ENCODE data around the gene RFX7. TPM values are rescaled to one million over a fixed set of nuclear protein-coding genes. Genes with fewer than 3 reads are reported as not detected.
"Not testable (repeated sequence)": the region's sequence is repeated elsewhere in the genome, so short reads cannot be mapped to it uniquely, and the experiment has no call there.

Gene RFX7
- total RNA-seq = 4.2 and 4.9 TPM in 2 replicates

DNA sequence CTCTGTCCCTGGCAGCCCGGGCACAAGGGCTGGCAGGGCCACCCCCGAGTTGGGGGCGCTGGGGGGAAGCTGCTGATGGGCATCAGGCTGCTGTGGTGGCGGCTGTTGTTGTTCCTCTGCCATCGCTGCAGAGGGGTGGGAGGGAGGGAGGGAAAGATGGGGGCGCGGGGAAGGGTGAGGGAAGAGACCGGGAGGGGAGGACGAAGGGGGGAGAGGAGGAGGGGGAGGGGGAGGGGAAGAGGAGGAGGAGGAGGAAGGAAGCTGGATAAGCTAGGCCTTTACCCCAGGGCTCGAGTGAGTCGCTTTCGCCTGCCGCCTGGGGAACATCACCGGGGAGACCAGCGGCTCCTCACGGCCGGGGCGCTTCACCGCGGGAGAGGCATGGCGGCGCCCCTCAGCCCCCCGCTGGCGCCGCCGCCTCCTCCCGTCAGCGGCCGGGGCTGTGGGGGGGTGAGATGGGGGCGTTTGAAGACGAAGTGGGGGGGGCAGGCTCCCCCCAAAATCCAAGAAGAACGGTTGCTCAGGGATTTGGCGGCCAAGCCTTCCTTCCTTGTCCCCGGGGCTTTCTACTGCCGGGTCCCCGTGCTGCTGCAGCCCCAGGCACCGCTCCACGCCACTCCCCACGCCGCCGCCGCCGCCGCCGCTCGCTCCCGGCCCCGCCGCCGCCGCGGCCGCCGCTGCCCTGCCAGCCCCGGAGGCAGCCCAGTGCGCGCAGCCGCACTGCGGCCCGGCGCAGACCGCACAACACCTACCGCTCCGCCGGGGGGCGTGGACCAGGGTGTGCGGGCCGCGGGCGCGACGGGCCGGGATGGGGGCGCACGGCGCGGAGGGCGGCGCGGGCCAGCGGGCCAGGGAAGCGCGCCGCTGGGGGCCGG, at the start of gene RFX7:
RFX7 (minus strand) TSS at position 717 of the 875 bp plus-strand sequence; CDS start at position 123, 594 bp downstream.
- peak; percentile 35 for DNase-seq (ENCODE audit: low read depth, low spot score)

DNA sequence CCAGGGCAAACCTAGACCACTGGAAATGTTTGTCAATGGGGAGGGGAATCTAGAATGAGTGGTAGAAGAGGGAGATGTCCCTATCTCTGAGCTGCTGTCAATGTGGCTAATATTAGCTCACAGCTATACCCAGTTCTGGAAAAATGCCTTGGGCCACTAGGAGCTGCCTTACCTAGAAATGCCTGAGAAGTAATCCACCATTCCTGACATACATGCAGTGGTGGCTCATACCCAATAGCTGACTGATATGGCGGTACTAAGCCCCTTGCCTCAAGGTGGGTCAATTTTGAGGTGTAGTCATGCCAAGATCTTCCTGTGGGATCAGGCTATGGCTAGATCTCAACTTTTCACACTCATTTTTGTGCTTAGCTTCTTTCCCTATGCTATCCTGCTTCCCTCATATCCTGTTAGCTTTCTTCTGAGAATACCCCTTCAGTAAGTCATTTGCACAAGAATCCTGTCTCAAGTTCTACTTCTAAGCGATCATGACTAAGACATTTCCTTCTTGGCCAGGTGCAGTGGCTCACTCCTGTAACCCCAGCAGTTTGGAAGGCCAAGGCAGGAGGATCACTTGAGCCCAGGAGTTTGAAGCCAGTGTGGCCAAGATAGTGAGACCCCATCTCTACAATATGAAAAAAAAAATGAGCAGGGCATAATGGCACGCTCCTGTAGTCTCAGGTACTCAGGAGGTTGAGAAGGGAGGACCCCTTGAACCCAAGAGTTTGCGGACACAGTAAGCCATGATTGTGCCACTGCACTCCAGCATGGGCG, 49.1 kb upstream of the RFX7 start:
- no peak for DNase-seq (ENCODE audit: low read depth, low spot score)

DNA sequence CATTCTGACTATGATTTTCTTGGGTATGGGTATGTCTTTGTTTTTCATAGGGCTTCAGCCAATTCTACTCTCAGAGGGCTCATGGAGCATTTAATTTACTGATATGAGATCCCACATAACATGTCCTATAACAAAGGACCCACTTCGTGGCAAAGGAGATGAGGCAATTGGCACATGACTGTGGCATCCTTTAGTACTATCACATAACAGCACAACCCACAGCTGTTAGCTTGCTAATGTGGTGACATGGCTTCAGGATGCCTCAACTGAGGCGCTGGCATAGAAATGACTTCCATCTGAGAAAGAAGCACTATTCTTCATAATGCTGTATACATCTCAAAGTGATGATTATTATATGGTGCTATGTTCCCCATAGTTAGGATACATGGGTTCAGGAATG, 48.1 kb upstream of the RFX7 start:
- DNase-seq (ENCODE audit: low read depth, low spot score) = no peak

DNA sequence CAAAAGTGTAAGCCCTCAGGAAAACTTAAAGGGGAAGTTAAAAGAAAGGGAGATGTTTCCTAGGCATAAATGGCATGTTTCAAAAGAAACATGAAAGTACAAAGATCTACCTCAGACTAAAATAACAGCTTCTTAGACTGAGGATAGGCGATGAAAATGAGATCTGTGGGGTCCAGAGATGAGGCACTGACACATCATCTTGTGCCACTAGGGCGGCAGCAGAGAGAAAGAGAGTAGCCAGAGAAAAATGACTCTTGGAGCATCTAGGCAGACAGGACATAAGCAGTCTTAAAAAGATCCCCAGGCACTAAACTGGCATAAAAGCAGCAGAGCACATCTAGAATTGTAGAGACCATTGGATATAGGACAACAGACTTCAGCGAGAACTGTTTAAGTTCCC, 42.5 kb upstream of the RFX7 start:
- DNase-seq (ENCODE audit: low read depth, low spot score) = no peak

DNA sequence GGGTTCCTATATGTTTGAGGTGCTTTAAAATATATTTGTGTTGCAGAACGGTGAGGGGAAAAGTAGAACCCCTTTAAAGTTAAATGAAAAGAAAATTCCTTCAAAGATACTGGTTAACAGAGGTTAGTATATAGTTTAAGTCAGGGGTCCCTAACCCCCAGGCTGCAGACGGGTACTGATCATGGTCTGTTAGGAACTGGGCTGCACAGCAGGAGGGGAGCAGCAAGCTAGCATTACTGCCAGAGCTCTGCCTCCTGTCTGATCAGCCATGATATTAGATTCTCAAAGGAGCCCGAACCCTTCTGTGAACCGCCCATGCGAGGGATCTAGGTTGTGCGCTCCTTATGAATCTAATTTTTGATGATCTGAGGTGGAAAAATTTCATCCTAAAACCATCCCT, 37.5 kb upstream of the RFX7 start:
- DNase-seq (ENCODE audit: low read depth, low spot score) = no peak

DNA sequence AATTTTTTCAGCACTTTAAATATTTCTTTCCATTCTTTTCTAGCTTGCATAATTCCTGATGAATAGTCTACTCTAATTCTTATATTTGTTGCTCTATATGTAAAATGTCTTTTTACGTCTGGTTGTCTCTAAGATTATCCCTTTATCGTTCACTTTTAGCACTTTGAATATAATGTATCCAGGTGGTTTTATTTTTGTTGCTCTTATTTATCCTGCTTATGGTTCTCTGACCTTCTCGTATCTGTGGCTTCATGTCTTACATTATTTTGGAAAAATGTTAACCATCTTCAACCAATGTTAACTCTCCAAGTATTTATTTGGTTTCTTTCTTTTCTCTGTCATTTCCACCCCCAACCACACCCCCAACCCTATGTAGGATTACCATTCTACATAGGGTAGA, 30.0 kb upstream of the RFX7 start:
- DNase-seq (ENCODE audit: low read depth, low spot score) = no peak

DNA sequence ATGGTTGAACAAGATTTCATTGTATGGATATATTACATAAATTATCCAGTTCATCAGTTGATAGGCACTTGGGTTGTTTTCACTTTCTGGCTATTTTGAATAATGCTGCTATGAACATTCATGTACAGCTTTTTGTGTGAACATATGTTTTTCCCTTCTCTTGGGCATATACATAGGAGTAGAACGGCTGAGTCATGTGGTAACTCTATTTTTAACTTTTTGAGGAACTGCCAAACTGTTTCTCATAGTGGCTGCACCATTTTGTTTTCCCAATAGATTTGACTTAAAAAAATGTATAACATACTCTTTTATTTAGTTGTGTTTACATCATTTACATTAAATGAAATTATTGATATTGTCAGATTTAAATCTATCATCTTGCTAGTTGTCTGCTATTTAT, 28.8 kb upstream of the RFX7 start:
- DNase-seq (ENCODE audit: low read depth, low spot score) = no peak

DNA sequence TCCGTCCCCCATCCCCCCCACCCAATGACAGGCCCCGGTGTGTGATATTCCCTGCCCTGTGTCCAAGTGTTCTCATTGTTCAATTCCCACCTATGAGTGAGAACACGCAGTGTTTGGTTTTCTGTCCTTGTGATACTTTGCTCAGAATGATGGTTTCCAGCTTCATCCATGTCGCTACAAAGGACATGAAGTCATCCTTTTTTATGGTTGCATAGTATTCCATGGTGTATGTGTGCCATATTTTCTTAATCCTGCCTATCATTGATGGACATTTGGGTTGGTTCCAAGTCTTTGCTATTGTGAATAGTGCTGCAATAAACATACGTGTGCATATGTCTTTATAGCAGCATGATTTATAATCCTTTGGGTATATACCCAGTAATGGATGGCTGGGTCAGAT, 22.8 kb upstream of the RFX7 start:
- not testable (repeated sequence) for DNase-seq (ENCODE audit: low read depth, low spot score)

DNA sequence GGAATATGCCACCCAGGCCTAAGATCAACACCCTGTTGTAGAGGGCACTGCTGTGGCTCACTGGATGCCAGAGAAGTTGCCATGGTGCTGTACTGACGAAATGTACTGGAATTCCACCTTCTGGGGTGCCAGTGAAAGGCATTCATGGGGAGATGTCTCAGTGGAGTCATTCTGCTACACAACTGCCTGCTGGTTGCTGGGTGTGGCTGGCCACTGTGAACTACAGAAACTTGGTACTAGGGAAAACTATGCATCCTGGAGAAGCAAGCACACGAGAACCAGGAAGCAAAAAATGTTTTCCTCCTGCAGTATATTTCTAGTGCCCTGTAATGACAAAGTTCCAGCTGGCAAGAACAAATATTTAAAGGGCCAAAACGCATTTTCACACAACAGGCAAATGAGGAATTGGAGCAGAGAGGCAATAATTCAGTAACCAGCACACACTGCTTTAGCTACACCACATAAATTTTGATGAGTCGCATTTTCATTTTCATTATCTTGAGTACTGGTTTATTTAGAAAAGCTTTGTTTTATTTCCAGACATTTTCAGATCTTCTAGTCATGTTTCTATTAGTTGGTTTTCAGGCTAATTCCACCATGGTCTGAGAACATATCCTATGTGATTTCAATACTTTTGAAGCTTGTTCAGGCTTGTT, 18.3 kb upstream of the RFX7 start:
- DNase-seq (ENCODE audit: low read depth, low spot score) = no peak

DNA sequence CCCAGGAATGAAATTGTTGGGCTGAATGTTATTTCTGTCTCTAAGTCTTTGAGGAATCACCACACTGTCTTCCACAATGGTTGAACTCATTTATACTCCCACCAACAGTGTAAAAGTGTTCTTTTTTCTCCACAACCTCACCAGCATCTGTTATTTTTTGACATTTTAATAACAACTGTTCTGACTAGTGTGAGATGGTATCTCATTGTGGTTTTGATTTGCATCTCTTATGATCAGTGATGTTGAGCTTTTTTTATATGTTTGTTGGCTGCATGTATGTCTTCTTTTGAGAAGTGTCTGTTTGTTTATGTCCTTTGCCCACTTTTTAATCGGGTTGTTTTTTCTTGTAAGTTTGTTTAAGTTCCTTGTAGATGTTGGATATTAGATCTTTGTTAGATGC, 13.6 kb upstream of the RFX7 start:
- not testable (repeated sequence) for DNase-seq (ENCODE audit: low read depth, low spot score)

DNA sequence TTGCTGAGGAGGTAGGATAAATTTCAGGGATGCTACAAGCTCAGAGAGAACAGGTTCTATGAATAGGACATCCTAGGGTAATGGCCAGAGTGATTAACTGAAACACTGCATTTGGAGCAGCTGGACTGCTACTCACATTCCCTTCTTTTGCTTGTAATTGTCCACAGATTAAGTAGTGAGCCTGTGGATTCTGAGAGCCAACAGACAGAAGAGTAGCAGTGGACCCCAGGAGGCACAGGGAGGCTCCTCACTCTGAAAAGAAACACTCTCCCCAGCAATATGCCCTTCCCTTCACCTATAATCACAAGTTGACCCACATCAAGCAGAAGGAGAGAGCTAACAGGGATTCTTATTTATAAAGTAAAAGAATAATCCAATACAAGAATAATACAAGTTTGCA, 10.6 kb upstream of the RFX7 start:
- DNase-seq (ENCODE audit: low read depth, low spot score) = no peak

DNA sequence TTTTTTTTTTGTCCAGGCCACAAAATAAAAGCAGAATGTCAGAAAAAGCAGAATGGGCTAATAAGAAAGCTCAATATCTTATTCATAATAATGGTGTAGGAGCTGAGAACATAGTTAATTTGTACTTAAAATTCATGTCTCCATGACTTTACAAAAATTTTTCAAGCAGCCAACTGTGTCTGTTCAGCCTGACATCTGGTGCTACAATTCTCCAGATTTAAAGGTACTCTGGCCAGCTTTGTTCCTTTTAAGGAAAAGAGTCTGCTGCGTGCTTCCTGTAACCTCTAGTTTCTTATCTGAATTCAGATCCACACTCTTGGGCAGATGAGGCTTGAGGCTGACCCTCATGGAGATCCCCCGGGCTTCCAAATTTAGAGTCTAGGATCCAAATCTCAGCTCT, 8.7 kb upstream of the RFX7 start:
- no peak for DNase-seq (ENCODE audit: low read depth, low spot score)

DNA sequence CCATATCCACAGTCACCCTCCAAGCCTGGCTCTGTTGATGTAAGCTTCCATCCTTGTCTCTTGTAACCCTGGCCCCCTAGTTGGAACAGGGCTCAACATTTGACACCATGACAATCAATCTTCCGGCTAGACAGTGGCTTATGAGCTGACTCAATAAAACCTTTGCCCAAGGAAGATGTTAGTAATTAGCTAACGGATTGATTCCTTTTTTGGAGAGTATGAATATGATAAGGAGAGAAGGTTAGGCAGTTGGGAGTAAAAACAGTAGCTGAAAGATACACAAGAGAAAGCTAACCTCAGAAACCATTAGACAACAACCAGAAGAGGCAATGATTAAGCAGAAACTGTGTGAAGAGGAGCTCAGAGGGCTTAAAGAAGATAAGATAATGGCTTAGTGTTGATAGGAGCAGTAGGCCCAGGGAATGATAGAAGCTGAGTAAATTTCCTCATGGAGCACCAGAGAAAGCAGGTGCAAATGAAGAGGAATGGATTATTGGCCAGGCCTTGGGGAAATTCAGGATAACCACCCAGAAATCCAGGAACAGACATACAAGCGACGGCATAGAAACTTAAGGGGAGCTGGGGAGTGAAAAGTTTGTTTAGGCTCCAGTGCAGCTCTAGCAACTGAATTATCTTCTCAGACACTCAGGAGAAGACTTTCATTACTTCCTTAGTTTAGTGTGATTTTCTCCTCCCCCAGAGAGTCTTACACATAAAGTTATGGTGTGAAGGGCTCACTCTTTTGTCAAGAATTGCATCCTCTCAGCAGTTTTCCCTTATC, 7.8 kb upstream of the RFX7 start:
- DNase-seq (ENCODE audit: low read depth, low spot score) = no peak

DNA sequence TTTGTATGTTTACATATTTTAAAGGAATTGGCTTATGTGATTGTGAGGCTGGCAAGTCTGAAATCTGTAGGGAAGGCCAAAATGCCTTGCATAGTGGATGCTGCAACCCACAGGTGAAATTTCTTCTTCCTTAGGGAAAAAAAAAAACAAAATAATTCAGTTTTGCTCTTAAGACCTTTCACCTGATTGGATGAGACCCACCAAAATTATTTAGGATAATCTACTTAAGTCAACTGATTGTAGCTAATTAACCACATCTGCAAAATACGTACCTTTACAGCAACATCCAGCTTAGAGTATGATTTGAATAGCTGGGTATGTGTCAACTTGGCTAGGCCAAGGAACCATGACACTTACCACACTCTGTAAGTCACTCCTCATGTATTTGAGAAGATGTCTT, 6.9 kb upstream of the RFX7 start:
- no peak for DNase-seq (ENCODE audit: low read depth, low spot score)

DNA sequence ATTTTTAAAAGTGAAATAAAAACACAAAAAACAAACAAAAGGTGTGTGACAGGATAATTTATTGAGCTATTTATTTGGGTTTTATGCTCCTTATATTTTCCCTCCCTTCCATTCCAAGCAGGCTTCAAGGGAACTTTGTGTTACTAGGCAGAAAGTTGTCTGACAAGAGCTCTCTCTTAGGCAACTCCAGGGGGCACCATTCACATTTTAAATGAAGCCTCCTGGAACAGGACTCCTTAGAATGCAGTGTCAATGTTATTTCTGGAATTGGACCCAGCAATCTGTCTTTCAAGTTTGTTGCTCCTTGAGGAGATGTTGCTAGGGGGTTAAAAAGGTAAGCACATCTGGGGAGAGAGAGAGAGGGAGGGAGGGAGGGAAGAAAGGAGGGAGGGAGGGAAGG, 5.4 kb upstream of the RFX7 start:
- no peak for DNase-seq (ENCODE audit: low read depth, low spot score)

DNA sequence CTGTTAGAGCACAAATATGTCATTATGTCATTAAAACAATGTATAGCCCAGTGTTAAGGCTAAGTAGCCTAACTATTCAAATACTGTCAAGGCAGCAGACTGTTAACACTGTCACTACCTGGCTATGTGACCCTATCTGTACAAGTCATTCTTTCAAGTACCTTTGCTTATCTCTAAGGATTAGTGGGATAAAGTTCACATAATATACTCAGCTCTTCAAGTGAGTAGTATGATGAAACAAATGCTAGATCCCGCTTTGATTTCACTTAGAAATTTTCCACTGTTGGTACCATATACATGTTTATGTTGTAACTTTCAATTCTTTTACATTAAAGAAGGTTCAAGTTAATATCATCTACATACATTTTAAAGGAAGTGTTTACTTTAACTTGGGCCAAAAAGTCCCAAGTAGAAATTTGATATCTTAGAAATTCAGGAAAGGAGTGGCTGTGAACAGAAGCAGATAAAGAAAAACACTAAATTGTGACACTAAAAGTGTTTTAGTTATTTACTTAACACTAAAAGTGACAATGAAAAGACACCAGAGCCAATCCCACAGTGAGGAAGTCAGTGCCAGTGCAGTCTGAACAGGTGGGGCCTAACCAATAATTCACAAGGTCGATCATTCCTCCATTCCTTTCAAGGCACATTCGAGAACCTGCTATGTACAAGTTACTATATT, 4.8 kb upstream of the RFX7 start:
- no peak for DNase-seq (ENCODE audit: low read depth, low spot score)

DNA sequence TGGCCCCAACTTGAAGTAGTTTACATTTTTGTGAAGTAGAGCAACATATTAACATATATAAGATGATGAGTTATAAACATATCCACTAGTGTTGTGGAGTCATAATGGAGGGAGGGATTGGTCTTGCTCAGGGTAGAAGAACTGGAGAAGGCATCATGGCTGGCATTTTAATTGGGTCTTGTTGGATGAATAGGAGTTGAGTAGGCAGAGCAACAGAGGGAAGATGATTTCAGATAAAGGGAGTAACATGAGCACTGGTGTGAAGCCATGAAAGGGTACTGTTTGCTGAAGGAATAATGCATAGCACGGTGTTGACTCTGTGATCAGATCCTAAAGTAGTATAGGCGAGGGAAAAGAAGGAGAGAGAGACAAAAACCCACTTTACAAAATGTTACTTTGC, 3.6 kb upstream of the RFX7 start:
- DNase-seq (ENCODE audit: low read depth, low spot score) = no peak

DNA sequence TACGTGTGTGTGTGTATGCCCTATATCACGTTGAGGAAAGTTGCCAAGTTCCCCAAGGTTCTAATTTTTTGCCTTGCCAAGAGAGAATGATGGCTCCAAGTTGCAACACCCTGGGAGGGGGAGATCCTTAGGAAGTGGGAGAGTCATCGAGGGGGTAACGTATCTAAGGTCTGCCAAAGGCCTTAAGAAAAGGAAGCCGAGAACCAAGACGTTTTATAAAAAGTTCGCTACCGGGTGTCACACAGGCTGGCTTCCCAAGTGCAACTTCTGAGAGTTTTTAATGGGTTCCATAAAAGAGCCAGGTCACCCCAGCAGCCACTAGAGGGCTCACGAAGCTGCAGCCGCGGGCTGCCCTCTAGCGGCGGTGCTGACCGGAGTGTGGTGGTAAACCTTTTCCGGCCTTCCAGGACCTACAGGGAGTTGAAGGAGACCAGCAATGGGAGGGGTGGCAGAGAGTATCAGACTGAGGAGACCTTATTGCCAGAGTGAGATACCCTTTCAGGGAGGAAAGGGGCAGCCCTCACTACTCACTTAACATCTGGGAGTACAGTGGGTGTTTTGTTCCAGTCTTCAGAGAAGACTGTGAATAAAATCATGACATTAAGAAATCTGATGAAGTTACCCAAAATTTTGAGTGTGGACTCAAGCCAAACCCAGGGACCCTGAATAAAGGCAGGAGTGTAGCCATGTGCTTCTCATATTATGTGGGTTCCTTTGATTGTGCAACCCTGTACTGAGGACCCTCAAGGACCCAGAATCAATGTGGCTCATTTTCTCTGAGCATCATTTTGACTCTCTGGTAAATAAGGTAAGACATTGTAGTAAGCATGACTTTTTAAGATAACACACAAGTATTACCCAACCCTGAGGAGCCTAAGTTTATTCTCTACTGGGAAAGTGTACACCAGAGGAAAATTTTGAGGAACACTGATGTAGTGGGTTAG, 2.5 kb upstream of the RFX7 start:
- DNase-seq (ENCODE audit: low read depth, low spot score) = peak; percentile 53

DNA sequence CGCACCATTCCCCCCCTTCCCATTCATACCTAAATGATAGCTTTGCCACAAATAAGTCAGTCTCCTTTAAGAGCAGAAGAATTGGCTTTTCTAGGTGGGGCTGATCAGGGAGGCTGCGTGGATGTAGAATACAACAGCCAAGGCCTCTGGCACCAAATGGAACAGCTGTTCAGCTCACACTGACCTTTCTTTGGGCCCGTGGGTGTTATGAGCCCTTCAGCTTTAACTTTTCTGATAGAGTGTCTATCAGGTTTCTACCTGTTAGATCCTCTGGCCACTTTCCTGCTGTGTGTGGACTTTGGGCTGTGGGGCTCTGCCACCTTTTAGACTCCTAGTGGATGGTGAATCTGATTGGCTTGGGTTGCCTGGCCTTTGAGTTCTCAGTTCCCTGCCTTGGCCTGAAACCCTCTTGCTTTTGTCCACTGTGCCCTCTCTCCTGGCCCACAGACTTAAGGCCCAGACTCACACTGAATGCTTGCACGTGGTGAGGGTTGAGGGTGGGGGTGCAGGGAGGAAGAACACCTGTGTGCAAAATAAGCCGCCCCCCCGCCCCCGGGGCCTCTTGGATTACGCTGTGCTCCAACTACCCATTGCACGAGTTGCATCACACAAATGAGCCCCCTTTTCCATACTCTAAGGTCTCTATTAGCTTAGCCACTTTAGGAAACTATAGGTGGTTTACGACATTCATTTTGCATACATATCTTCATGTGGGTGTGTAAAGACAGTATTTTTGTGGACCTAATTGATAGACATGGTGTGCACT, 1.3 kb upstream of the RFX7 start:
- DNase-seq (ENCODE audit: low read depth, low spot score) = no peak

Measured in pulmonary artery endothelial cell (primary cell).